A549 (cell line): ENCODE data around the gene GABBR2. TPM values are rescaled to one million over a fixed set of nuclear protein-coding genes. Genes with fewer than 3 reads are reported as not detected.

Experiments
- ATAC-seq, 2 experiments: fragments of 200-7000 bp in 1 of 2; fragments of >200 bp in 1 of 2; cut with Nextera tagmentation in 1 of 2; cut with Tn5 transposase in 1 of 2; 3 replicates each; pipeline versions ENCODE4 v1.8.0 to v1.9.1; 2018 to 2020; ENCODE audit warnings: mild to moderate bottlenecking in 1 of 2, moderate library complexity in 1 of 2
- CTCF ChIA-PET: fragments of 300-600 bp; sonication (Branson Sonifier 250); formaldehyde crosslinking; extraction: SDS; loops from one replicate; lab custom pipeline; 2021; ENCODE audit warnings: antibody characterized with exemption, inconsistent platforms; lab: Yijun Ruan, JAX
- POLR2A ChIA-PET: fragments of 350-600 bp; formaldehyde crosslinking; extraction: SDS; loops from one replicate; lab custom pipeline; 2021; ENCODE audit warnings: antibody characterized with exemption, inconsistent platforms; lab: Yijun Ruan, JAX
- DNase-seq, 2 experiments: peaks; one replicate each; pipeline versions ENCODE4 v3.0.0 to v3.0.0-alpha.2; 2011 to 2016; ENCODE audit warnings: low read depth in 1 of 2, low spot score in 1 of 2
- FAIRE-seq: peaks from 2 replicates; lab custom pipeline; 2011; peaks lifted over from hg19 to GRCh38; lab: Jason Lieb, UNC
- H3K27ac ChIP-seq, 2 experiments: fragments of >200 bp; sonication (Bioruptor Twin); formaldehyde crosslinking; 3 replicates each; pipeline ENCODE4 v1.5.1; 2016 to 2017
- H3K4me1 ChIP-seq: fragments of >200 bp; sonication (Bioruptor Twin); formaldehyde crosslinking; 3 replicates; pipeline ENCODE4 v1.6.1; 2016
- H3K4me2 ChIP-seq: fragments of >200 bp; sonication (Bioruptor Twin); formaldehyde crosslinking; 3 replicates; pipeline ENCODE4 v1.6.1; 2016
- H3K4me3 ChIP-seq: fragments of >200 bp; sonication (Bioruptor Twin); formaldehyde crosslinking; 3 replicates; pipeline ENCODE4 v1.5.1; 2016
- H3K9me3 ChIP-seq: fragments of >200 bp; sonication (Bioruptor Twin); formaldehyde crosslinking; 3 replicates; pipeline ENCODE4 v1.6.1; 2016
- CBX2 ChIP-seq: fragments of 200-600 bp; sonication (generic); IDR thresholded peaks from 2 replicates; pipeline ENCODE4 v1.6.1; 2016; ENCODE audit warnings: low read depth, mild to moderate bottlenecking, borderline replicate concordance
- EHMT2 ChIP-seq: fragments of 200-600 bp; sonication (generic); IDR thresholded peaks from 2 replicates; pipeline ENCODE4 v1.6.1; 2016; ENCODE audit warnings: antibody characterized with exemption, low read depth, mild to moderate bottlenecking, moderate library complexity
- ESRRA ChIP-seq: fragments of 150-350 bp; IDR thresholded peaks from 2 replicates; pipeline ENCODE4 v1.6.1; 2014; ENCODE audit warnings: mild to moderate bottlenecking, low read length, borderline replicate concordance
- FOSL2 ChIP-seq, 2 experiments: fragments of 450-650 bp in 1 of 2; fragments of >200 bp in 1 of 2; sonication (Bioruptor Twin) in 1 of 2; formaldehyde crosslinking; IDR thresholded peaks; 2 replicates each; pipeline versions ENCODE4 v1.5.0 to v1.6.1; 2016 to 2020; ENCODE audit warnings: mild to moderate bottlenecking in 1 of 2, moderate library complexity in 1 of 2
- FOXS1 ChIP-seq: fragments of 250-450 bp; sonication (Bioruptor Pico); IDR thresholded peaks from 2 replicates; pipeline ENCODE4 v1.5.0; 2020; ENCODE audit warnings: mild to moderate bottlenecking, moderate library complexity
- HDAC2 ChIP-seq: fragments of 200-600 bp; sonication (generic); IDR thresholded peaks from 2 replicates; pipeline ENCODE4 v1.6.1; 2016
- HOXB5 ChIP-seq: fragments of 250-450 bp; sonication (Bioruptor Pico); IDR thresholded peaks from 2 replicates; pipeline ENCODE4 v1.5.0; 2020; ENCODE audit warnings: mild to moderate bottlenecking, moderate library complexity
- JUN ChIP-seq, 2 experiments: fragments of >200 bp; sonication (Bioruptor Twin); formaldehyde crosslinking; IDR thresholded peaks; 2 replicates in 1 of 2; 3 replicates in 1 of 2; pipeline ENCODE4 v1.6.1; 2016 to 2017
- JUNB ChIP-seq: fragments of >200 bp; sonication (Bioruptor Twin); formaldehyde crosslinking; IDR thresholded peaks from 2 replicates; pipeline ENCODE4 v1.6.1; 2016
- MYC ChIP-seq: IDR thresholded peaks from 2 replicates; pipeline ENCODE4 v1.6.1; 2012; ENCODE audit warnings: mild to moderate bottlenecking, inconsistent platforms, low read length, improper control_type of control experiment, borderline replicate concordance
- NFE2L2 ChIP-seq: fragments of 150-350 bp; conservative IDR thresholded peaks from 2 replicates; pipeline ENCODE4 v1.6.1; 2014; ENCODE audit warnings: low read length
- NPAS2 ChIP-seq: fragments of 250-450 bp; sonication (Bioruptor Pico); IDR thresholded peaks from 2 replicates; pipeline ENCODE4 v1.8.0; 2022; ENCODE audit warnings: mild to moderate bottlenecking, moderate library complexity, borderline replicate concordance
- RARB ChIP-seq: fragments of 250-450 bp; sonication (Bioruptor Pico); IDR thresholded peaks from 2 replicates; pipeline ENCODE4 v1.8.0; 2021; ENCODE audit warnings: mild to moderate bottlenecking, moderate library complexity
- SMC3 ChIP-seq: fragments of >200 bp; sonication (Bioruptor Twin); formaldehyde crosslinking; IDR thresholded peaks from 3 replicates; pipeline ENCODE4 v1.6.1; 2018; ENCODE audit warnings: inconsistent platforms
- SREBF2 ChIP-seq: fragments of 450-650 bp; IDR thresholded peaks from 2 replicates; pipeline ENCODE4 v1.6.1; 2014; ENCODE audit warnings: mild to moderate bottlenecking, moderate library complexity
- TP53 ChIP-seq: fragments of 250-450 bp; sonication (Bioruptor Pico); IDR thresholded peaks from 2 replicates; pipeline ENCODE4 v1.5.0; 2021; ENCODE audit warnings: mild to moderate bottlenecking, moderate library complexity
- ZSCAN20 ChIP-seq: fragments of 250-450 bp; sonication (Bioruptor Pico); IDR thresholded peaks from 2 replicates; pipeline ENCODE4 v1.8.0; 2022; ENCODE audit warnings: mild to moderate bottlenecking, moderate library complexity
- WGBS: methylation state at CpG from one replicate; pipeline ENCODE4 v1.1.6; 2017; ENCODE audit errors: missing lambda C conversion rate; 5-methylcytosine and 5-hydroxymethylcytosine counted together
- polyA plus RNA-seq, 4 experiments: library from polyadenylated mRNA; depleted of rRNA in 3 of 4; stranded (reverse); fragments of >200 nt; fragmentation: RNase III in 1 of 4; extraction: RNeasy Plus Mini Kit Qiagen cat#74134 plus additional on column Dnase treatment in 1 of 4; gene quantifications; 2 replicates in 3 of 4; 3 replicates in 1 of 4; pipeline ENCODE4 v1.2.3, GENCODE V29; 2011 to 2017
- TF ChIP-seq, protein P1 (sequence below): IDR thresholded peaks from 2 replicates; pipeline ENCODE4 v1.6.1; 2012; ENCODE audit warnings: low read depth, borderline replicate concordance
- TF ChIP-seq, protein P2 (sequence below): fragments of 250-450 bp; sonication (Bioruptor Pico); IDR thresholded peaks from 2 replicates; pipeline ENCODE4 v1.5.0; 2020; ENCODE audit warnings: low read depth, mild to moderate bottlenecking, moderate library complexity
- TF ChIP-seq, protein P3 (sequence below): fragments of 450-650 bp; IDR thresholded peaks from 2 replicates; pipeline ENCODE4 v1.6.1; 2014; ENCODE audit warnings: antibody characterized with exemption
- TF ChIP-seq, protein P4 (sequence below): fragments of 200-600 bp; sonication (generic); IDR thresholded peaks from 2 replicates; pipeline ENCODE4 v1.6.1; 2016; ENCODE audit warnings: antibody characterized with exemption, mild to moderate bottlenecking, moderate library complexity
- TF ChIP-seq, protein P5 (sequence below): fragments of >200 bp; sonication (Bioruptor Twin); formaldehyde crosslinking; IDR thresholded peaks from 3 replicates; pipeline ENCODE4 v1.6.1; 2016

GABBR2 gene
- polyA plus RNA-seq, 2 of the 4 experiments (the other 2 are of a cell fraction): 0.08 to 0.57 TPM

DNA sequence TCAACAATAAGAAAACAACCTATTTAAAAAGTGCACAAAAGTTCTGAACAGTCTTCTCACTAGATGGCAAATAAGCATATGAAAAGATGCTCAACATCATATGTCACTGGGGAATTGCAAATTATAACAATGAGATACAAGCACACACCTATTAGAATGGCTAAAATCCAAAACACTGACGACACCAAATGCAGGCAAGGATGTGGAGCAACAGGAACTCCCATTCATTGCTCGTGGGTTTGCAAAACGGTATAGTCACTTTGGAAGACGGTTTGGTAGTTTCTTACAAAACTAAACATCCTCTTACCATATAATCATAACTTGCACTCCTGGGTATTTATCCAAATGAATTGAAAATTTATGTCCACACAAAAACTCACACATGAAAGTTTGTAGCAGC, 352.4 kb downstream of the GABBR2 start (continued):
- TF ChIP-seq CBX2: no peak
- TF ChIP-seq, protein P1, sequence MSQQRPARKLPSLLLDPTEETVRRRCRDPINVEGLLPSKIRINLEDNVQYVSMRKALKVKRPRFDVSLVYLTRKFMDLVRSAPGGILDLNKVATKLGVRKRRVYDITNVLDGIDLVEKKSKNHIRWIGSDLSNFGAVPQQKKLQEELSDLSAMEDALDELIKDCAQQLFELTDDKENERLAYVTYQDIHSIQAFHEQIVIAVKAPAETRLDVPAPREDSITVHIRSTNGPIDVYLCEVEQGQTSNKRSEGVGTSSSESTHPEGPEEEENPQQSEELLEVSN: no peak
- TF ChIP-seq SMC3: no peak
- TF ChIP-seq, protein P2, sequence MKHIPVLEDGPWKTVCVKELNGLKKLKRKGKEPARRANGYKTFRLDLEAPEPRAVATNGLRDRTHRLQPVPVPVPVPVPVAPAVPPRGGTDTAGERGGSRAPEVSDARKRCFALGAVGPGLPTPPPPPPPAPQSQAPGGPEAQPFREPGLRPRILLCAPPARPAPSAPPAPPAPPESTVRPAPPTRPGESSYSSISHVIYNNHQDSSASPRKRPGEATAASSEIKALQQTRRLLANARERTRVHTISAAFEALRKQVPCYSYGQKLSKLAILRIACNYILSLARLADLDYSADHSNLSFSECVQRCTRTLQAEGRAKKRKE: no peak
- TF ChIP-seq HDAC2: no peak

DNA sequence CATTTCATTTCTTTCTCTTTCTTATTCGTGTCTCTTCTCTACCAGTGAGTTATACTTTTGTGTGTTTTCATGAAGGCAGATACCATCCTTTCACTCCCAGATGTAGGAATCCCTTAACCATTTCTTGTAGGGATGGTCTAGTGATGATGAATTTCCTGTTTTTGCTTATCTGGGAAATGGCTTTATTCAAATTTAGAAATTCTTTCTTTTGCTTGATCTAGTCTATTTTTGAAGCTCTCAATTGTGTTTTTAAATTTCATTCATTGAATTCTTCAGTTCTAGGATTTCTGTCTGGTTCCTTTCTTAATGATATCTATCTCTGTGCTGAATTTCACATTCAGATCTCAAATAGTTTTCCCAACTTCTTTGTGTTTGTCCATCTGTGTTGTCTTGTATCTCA, 357.4 kb downstream of the GABBR2 start:
- 0% methylated on average over 1 of the region's 1 CpG for WGBS
- H3K4me3 ChIP-seq: no peak overlapping the region
- H3K27ac ChIP-seq: no peak overlapping the region
- FAIRE-seq (no peak), ATAC-seq (no peak), DNase-seq (no peak)
- H3K9me3 ChIP-seq: 0 out of 3 replicates have a peak, but pooled peaks cover 3% of the 10 kb centered on the region
- H3K4me1 ChIP-seq: no peaks in the 10 kb centered on the region
- TF ChIP-seq HOXB5 (CRISPR knock-in tag) (no peak), ESRRA (no peak), TP53 (CRISPR knock-in tag) (no peak), JUN (IDR thresholded peaks at IDR 0.05) (no peak), MYC (no peak), FOSL2 (IDR thresholded peaks at IDR 0.05) (no peak), FOSL2 (CRISPR knock-in tag; IDR thresholded peaks at IDR 0.05) (no peak), NPAS2 (CRISPR knock-in tag) (no peak), ZSCAN20 (no peak), EHMT2 (no peak), RARB (CRISPR knock-in tag) (no peak), FOXS1 (CRISPR knock-in tag) (no peak), SREBF2 (no peak), JUNB (no peak), NFE2L2 (no peak)
- TF ChIP-seq, protein P3, sequence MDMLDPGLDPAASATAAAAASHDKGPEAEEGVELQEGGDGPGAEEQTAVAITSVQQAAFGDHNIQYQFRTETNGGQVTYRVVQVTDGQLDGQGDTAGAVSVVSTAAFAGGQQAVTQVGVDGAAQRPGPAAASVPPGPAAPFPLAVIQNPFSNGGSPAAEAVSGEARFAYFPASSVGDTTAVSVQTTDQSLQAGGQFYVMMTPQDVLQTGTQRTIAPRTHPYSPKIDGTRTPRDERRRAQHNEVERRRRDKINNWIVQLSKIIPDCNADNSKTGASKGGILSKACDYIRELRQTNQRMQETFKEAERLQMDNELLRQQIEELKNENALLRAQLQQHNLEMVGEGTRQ: no peak
- TF ChIP-seq, protein P4, sequence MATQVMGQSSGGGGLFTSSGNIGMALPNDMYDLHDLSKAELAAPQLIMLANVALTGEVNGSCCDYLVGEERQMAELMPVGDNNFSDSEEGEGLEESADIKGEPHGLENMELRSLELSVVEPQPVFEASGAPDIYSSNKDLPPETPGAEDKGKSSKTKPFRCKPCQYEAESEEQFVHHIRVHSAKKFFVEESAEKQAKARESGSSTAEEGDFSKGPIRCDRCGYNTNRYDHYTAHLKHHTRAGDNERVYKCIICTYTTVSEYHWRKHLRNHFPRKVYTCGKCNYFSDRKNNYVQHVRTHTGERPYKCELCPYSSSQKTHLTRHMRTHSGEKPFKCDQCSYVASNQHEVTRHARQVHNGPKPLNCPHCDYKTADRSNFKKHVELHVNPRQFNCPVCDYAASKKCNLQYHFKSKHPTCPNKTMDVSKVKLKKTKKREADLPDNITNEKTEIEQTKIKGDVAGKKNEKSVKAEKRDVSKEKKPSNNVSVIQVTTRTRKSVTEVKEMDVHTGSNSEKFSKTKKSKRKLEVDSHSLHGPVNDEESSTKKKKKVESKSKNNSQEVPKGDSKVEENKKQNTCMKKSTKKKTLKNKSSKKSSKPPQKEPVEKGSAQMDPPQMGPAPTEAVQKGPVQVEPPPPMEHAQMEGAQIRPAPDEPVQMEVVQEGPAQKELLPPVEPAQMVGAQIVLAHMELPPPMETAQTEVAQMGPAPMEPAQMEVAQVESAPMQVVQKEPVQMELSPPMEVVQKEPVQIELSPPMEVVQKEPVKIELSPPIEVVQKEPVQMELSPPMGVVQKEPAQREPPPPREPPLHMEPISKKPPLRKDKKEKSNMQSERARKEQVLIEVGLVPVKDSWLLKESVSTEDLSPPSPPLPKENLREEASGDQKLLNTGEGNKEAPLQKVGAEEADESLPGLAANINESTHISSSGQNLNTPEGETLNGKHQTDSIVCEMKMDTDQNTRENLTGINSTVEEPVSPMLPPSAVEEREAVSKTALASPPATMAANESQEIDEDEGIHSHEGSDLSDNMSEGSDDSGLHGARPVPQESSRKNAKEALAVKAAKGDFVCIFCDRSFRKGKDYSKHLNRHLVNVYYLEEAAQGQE: no peak
- TF ChIP-seq, protein P5, sequence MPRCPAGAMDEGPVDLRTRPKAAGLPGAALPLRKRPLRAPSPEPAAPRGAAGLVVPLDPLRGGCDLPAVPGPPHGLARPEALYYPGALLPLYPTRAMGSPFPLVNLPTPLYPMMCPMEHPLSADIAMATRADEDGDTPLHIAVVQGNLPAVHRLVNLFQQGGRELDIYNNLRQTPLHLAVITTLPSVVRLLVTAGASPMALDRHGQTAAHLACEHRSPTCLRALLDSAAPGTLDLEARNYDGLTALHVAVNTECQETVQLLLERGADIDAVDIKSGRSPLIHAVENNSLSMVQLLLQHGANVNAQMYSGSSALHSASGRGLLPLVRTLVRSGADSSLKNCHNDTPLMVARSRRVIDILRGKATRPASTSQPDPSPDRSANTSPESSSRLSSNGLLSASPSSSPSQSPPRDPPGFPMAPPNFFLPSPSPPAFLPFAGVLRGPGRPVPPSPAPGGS: no peak
- TF ChIP-seq, protein P2: no peak
- no peak overlapping the region for H3K4me2 ChIP-seq
- ChIA-PET CTCF (interaction anchor here (1.1 to 1.8 kb wide), 3 partner anchors 12 to 36 kb away, joined by 3 to 4 read pairs (median 3); no protein-coding TSS in a partner anchor), POLR2A (no interaction called here)
